DMS 273 treated with DMSO at 0.1 percent for 48 hours (cell line): ENCODE data around the gene PHPT1.

Experiments used
- DNase-seq: peaks from one replicate; lab custom pipeline; 2025; lab: John Stamatoyannopoulos, UW

PHPT1 gene

DNA sequence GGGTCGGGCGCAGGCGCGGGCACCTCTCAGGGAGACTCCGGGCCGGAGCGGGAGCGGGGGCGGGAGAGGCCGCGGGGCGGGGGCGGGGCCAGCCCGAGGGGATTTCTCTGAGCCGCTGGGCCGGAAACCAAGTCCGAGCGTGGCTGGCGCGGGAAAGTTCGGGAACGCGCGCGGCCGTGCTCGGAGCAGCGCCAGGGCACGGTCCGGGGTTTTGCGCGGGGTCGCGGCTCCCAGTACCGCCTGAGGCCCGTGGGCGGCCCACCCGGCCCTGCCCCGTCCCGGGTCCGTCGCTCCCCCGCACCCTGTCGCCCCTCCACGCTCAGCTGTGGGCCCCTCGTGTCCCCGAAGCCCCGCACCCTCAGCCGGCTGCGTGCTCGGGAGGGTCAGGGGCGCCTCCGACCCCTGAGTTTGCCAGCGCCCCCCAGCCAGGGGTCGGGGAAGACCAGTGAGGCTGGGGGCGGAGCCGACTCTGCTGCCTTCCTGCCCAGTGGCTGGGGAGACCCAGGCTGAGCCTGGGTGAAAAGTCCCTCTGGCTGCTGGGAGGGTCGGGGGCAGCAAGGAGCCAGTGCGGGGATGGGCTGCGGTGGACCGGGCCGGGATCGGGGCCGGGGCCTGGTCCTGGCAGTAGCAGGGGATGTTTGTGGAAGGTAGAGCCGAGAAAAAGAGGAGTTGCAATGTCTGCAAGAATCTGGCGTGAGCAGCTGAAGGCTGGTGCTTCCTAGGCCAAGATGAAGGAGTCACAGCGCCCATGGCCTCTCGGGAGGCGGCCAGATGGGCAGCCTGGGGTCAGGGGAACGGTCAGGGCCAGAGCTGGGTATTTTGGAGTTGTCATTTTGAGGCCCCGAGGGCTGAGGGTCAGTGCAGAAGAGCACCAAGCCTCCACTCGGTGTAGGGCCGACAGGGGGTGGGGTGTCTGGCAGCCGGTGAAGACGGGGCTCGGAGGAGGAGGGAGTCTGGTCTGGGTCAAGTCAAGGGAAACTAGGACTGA, 37.7 kb downstream of the PHPT1 start:
- DNase-seq = no peak

DNA sequence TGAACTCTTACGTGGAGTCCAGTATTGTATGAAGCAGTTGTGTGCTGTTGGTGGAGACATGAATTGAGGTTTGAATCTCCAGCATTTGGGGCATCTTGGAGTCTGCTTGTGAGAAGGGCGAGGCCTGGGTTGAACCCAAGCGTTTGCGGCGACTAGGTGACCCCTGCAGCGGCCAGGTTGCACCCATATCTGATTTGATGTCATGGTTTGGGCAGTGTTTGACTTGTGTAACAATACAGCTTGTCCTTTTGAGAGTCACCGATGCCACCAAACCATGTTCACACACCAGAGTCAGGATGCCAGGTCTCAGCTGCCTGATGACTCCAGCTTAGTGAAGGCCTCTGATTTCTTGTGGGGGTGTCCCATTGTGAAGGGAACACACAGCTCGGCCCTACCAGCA, 39.2 kb downstream of the PHPT1 start:
- no peak for DNase-seq

DNA sequence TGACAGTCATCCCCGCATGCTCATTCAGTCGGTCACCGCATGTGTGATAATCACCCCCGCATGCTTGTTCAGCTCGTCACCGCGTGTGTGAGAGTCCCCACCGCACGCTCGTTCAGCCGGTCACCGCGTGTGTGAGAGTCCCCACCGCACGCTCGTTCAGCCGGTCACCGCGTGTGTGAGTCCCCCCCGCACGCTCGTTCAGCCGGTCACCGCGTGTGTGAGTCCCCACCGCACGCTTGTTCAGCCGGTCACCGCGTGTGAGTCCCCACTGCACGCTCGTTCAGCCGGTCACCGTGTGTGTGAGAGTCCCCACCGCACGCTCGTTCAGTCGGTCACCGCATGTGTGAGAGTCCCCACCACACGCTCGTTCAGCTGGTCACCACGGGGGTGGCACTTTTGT, 40.6 kb downstream of the PHPT1 start:
- DNase-seq = no peak

DNA sequence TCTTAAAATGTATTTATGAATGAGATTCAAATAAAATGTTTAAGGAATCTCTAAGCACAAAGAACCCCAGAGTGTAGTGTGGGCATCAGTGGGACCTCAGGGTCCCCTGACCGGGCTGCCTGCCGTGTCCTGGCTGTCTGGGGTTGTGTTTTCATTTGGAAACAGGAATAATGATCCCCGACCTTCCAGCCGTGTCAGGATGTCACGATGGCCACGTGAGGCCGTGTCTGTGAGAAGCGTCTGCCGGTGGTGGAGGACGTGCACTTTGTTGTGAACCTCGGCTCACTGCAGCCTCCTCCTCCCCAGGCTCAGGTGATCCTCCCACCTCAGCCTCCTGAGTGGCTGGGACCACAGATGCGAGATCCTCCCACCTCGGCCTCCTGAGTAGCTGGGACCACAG, 41.5 kb downstream of the PHPT1 start:
- no peak for DNase-seq

DNA sequence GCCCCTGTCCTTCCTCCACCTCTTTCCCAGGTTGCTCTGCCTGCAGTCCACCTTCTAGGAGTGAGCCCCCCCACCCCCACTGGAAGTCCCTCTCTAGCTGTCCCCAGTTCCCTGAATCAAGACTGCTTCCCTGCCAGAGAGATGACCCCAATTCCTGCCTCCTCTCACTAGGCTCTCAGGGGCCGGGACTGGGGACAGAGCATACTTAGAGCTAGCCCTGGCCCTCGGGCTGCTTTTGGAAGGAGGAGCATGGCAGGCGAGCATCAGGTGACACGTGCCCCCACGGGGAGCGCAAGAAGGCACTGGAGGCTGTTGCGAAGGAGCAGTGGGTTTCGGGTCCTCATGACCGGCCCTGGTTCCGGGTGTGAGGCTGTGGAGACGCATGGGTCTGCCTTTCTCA, 46.8 kb downstream of the PHPT1 start:
- no peak for DNase-seq

DNA sequence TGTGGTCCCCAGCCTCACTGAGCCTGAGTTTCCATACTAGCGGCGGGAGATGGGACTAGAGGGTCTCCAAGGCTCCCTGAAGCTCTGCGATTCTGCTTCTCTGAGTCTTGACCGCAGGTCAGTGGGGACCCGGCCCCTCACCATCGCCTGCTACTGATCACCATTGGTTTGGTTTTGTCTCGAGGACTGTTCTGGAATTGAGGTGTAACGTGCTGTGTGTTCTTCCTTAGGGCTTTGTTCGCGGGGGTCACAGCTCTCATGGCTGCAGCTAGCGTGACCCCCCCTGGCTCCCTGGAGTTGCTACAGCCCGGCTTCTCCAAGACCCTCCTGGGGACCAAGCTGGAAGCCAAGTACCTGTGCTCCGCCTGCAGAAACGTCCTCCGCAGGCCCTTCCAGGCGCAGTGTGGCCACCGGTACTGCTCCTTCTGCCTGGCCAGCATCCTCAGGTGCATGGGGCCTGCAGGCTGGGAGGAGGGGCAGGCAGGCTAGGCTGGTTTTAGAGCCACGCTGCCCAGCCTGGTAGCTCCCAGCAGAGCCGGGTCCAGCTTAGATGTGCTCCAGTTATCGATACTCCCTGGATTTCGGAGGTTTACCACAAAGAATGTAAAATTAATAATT, 49.4 kb downstream of the PHPT1 start:
- DNase-seq = no peak

DNA sequence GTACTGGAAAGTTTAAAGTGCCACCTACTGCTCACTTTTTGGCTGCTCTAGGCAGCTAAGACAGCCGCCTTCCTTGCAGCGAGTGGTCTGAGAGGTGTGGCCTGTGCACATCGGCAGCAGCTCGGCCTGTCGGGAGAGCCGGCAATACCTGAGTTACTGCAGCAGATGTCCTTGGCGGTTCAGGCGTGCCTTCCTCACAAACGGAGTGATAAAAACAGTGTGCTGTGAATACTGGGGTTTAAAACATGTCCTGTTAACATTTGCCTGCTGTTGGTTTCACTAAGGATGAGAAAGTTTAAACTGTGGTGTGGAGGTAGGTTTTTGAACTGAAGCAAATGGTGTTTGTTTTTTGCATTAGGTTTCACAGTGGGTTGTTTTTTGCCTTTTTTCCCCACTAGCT, 50.0 kb downstream of the PHPT1 start:
- no peak for DNase-seq

DNA sequence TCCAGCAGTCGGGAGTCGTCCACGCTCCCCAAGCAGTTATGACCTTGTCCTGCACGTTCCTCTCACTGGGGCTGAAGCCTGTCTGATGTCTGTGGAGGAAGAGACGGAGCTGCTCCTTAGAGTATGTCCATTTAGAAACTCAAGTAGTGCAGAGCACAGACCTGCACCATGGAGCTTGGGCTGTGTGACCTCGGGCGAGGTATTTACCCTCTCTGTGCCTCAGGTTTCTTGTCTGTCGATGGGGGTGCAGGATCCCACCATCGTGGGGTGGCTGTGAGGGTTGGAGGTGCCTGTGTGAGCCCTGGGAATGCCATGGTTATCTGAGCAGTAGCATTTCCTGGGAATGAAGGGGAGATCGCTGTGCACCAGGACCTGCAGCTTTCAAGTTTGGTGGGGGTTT, 51.3 kb downstream of the PHPT1 start:
- no peak for DNase-seq
